NCI-H1105 treated with DMSO at 0.1 percent for 48 hours (cell line): Measurements from ENCODE around the gene RPL36.

Experiments
- DNase-seq: peaks from one replicate; lab custom pipeline; 2025; lab: John Stamatoyannopoulos, UW

RPL36 gene

DNA sequence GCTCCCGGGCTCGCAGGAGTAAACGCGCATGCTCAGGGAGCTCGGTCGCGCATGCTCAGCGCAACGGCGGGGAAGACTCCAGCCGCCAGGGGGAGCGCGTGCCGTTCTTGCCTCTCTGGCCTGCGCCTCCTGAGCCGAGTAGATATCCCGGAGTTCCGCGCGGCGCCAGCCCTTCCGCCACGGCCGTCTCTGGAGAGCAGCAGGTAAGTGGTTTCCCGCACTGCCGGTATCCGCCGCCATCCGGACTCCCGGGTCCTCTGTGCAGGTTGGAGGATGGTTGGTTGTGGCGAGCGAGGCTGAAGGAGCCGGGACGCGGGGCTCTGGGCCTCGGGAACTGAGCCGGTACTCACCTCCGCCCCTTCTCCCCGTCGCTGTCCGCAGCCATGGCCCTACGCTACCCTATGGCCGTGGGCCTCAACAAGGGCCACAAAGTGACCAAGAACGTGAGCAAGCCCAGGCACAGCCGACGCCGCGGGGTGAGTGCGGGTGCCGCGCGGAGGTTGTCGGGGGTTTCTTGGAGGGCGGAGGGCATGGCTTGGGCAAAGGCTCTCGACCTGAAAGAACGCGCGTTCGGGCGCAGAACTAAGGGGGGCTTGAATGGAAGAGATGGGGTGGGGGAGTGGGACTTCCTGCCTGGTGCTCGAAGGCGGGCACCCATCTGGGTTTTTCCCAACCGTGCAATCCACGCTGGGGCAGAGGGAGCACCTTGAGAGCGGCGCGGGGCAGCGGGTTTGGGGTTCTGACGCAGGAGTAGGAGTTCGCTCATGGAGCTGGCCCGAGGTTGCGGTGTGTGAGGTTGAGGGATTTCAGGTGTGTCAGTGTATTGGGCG, at the start of gene RPL36:
Gene RPL36, plus strand, starts transcription at position 171 of the 830 bp plus-strand sequence. Its CDS starts 213 bp downstream, at position 384.
- DNase-seq = peak; percentile 92

DNA sequence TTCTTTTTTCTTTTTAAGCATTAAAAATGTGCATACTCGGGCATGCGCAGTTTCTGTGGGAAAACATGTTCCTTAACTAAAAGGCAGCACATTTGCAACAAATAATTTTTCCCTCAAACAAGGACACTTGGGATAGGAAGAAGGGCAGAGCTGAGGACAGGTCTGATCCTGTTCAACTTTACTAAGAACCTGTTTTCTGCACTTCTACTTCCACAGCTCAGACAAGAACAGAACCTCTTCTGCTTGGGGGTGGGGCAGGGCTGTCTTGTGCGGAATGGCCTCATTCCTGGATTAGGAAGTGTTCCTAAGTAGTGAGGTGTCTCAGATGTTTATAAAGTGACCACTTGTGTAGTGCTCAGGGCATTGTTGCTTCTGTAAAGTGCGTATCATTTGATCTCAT, 48.9 kb upstream of the RPL36 start:
- no peak for DNase-seq

GRCh38 chr19:5642204-5642603, 47.9 kb upstream of the RPL36 start:
- DNase-seq = no peak

DNA sequence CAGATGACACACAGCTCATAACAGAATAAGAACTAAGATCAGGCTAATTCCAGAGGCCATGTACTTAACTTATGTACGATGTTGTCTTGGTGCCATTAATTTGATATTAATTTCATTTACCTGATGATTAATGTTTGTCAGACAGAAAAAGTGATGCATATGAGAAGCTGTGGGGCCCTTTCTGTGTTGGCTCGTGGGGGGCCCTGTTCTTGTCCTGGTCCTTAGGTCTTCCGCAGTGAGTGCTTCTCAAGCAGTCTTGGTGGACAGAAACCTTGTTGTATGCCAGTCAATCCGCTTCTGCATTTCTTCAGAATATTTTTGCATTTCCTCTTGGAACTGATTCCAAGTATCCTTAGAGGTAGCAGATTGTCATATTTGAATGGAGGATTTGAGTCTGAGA, 47.0 kb upstream of the RPL36 start:
- DNase-seq = no peak

DNA sequence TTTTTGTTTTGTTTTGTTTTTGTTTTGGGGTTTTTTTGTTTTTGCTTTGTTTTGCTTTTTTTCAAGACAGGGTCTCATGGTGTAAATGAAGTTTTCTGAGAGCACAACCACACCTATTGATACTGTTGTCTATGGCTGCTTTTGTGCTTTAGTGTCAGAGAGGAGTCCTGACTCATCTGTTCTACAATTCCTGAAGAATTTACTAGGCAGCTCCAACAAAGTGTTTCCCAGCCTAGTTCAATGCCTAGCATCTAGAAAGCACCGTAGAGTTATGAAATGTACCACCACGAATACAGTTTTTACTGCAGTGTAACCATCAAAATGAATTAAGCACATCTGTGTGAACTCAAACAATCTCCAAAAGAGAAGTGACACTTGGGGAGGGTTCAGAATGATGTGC, 46.1 kb upstream of the RPL36 start:
- no peak for DNase-seq

DNA sequence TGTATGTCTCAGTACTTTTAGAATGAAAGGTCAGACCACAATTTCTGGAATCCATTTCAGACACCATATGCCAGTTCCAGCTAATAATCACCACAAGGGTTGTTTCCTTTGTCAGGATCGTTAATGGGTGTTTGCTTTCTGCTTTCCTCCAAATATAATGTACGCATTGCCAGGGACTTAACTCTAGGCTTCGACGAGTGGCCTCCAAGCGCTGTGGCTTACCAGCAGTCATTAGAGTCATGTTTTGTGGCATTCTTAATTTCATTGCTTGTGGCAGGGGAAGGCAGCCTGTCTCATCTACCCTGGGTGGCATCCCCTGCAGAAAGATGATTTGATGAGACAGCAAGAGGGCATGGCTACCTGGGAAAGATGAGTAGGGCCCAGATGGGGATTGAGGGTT, 44.7 kb upstream of the RPL36 start:
- peak; percentile 48 for DNase-seq

DNA sequence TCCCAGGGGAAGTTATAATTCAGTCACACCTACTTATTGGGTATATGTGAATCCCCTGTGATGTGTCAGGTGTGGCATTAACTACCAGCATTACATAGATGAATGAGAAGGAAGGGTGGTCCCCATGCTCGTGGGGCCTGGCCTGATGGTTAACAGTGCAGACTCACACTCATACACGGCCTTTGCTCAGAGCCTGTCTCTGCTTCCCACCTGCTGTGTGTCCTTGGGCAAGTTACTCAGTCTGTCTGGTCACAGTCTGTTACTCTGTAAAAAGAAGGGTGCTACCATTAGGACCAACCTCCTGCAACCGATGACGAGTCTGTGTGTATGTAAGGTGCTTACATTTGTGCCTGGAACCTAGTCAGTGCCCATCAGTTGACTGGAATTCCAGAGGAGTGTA, 43.4 kb upstream of the RPL36 start:
- no peak for DNase-seq

DNA sequence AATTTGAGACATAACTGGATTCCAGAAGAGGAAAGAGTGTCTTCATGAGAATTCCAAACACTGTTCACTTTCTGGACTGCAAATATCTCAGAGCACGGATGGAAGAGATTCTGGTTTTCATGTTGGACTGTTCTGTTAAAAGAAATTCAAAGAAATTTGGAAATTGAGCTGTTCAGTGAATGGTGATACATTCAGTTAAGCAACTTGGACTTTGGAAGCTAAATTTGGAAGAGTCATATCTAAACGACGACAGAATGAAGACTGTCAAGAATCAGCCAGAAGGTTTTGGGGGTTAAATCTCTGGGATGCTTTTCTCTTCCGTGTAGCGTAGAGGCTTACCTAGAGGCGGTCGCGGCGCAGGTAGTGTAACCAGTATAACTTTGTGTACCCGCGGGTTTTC, 41.6 kb upstream of the RPL36 start:
- no peak for DNase-seq

GRCh38 chr19:5651361-5651760, 38.7 kb upstream of the RPL36 start:
- no peak for DNase-seq

DNA sequence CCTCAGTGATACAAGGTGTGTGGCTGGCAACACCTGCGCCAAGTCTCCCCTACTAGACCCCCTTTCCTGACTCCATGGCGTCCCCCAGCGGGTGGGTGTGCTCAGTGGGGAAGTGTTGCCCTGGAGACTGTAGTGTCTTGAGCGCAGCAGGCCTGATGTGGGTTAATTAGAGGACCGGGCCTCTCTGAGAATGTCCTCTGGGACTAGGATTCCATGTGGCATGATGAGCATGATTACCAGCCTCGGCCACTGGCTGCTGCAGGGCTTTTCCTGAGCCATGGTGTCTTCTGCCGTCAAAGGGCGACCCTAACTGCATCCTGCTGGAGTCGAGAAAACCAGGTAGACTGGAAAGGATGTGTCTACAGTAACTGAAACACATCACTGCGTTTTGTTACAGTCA, 37.8 kb upstream of the RPL36 start:
- no peak for DNase-seq

DNA sequence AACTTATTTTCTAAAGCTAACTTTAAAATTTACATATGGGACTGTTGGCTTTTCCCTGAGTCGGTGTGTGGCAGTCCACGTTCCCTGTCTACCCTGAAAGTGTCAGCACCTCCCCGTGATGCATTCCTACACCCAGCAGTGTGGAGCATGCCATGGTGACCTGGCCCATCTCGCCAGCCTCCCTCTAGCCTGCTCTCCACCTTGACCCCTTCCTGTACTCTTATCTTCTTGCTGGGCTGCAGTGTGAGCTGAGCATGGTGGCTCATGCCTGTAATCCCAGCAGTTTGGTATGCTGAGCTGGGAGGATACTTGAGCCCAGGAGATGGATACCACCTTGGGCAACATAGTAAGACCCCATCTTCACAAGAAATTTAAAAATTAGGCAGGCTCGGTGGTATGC, 35.2 kb upstream of the RPL36 start:
- no peak for DNase-seq

DNA sequence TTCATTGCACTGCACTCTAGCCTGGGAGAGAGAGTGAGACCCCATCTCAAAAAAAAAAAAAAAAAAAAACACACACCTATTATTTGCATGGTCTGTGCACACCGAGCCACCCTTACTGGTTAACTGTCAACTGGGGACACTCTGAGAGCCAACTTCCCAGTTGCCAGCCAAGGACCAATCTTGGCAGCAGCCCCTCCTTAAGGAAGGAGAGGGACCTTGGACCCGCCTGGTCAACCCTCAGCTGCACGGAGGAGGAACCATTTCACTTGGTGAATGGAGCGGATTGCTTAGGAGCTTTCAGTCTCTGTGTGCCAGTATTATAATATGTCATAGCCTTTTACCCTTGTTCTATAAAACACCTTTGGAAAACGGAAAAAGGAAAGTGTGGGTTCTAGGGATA, 34.7 kb upstream of the RPL36 start:
- no peak for DNase-seq

DNA sequence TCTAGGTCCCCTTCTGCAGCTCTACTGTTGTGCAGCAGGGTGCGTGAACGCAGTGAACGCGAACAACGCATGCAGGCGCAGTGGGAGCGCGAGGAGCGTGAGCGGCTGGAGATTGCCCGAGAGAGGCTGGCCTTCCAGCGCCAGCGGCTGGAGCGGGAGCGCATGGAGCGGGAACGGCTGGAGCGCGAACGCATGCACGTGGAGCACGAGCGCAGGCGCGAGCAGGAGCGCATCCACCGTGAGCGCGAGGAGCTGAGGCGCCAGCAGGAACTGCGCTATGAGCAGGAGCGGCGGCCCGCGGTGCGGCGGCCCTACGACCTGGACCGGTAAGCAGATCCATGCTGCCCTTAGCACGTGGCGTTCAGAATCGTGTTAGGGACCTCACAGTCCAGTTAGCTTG, 28.6 kb upstream of the RPL36 start:
- no peak for DNase-seq

DNA sequence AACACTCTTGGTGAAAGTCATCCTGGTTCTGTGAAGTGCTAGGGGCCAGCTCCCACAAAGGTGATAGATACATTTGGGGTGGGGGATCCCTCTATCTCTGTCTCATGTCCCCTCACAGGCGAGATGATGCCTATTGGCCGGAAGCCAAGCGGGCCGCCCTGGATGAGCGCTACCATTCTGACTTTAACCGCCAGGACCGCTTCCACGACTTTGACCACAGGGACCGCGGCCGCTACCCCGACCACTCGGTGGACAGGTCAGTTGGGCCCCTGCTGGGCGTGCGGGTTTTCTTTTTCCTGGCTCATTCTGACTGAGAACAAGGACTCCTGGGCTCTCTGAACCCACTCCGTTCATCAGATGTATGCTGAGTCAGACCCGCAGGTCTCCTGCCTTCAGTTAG, 26.2 kb upstream of the RPL36 start:
- DNase-seq = no peak

DNA sequence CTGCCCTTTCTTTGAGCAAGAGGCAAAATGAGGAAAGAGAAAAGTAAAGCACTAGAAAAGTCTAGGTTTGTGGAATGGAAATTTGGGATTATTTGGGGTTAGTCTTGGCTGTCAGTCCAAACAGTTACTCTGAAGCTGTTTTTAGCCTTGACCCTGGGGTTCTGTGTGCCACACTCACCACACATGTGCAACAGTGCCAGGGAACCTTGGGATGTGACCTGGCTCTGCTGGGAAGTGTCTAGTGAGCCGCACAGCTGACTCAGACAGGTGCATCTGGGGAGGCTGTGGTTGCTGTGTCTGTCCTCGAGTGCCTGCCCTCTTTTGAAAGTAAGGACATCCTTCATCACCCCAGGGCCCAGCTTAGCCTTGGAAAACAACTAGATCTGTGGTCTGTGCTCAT, 25.6 kb upstream of the RPL36 start:
- DNase-seq = no peak

DNA sequence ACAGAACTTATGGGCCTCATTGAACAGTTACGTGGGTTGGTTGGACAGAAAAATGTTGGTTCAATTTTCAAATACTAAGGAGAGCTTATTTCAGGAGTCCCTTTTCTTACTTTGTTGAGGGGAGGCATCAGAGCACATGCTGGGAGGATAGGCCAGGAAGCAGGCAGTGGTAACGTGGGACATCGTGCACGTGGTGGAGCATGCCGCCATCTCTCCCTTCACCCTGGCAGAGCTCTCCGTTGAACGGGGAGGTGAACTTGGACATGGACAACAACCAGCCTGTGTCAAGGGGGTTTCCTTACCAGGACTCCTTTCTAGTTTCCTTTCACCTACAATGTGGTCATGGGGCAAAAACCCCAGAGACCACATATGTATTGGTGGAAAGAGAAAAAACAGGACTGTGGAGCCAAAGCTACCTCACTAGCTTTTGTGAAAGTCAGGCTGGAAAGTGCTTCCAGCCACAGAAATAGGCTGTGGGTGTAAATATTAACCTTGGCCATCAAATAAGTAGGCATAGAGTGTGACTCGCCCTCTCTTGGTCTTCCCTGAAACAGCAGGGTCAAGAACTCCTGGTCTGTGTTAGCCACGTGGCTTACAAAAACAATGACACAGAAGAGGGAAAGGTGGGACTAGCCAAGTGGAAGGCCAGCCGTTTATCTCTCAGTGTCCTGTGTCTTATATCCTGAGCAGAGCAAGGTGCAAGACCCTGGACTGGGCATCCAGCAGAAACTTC, 24.1 kb upstream of the RPL36 start:
- DNase-seq = no peak

GRCh38 chr19:5666921-5667610, 23.0 kb upstream of the RPL36 start:
- no peak for DNase-seq

- no peak for DNase-seq
These were observed 22.3 kb upstream of the RPL36 start for GRCh38 chr19:5667751-5668271.

DNA sequence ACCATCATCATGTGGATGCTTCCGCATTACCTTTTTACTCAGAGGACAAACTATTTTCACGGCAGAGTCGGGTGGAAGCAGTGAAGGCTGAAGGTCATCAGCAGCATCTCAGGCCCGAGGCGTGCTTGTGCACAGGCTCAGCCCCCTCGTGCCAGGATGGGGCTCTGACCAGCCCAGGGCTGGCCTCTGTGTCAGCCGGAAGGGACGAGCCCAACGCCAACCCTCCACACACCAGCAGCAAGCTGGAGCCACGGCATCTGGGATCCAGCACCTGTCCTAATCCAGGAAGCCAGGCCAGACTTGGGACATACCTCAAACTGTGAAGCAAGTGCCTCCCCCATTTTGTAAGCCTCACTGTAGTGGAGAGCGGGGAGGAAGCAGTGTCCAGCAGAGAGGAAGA, 20.9 kb upstream of the RPL36 start:
- no peak for DNase-seq

DNA sequence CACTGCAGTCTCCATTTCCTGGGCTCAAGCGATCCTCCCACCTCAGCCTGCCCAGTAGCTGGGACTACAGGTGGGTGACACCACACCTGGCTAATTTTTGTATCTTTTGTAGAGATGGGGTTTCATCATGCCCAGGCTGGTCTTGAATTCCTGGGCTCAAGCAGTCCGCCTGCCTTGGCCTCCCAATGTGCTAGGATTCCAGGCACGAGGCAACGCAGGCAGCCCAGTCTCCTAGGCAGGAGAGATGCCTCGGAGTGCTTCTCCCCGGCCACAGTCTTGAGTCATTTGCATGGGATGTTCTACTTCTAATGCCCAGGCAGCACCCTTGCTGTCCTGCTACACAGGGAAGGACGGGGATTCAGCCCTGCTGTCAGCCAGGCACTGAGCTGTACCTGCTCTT, 18.5 kb upstream of the RPL36 start:
- no peak for DNase-seq

DNA sequence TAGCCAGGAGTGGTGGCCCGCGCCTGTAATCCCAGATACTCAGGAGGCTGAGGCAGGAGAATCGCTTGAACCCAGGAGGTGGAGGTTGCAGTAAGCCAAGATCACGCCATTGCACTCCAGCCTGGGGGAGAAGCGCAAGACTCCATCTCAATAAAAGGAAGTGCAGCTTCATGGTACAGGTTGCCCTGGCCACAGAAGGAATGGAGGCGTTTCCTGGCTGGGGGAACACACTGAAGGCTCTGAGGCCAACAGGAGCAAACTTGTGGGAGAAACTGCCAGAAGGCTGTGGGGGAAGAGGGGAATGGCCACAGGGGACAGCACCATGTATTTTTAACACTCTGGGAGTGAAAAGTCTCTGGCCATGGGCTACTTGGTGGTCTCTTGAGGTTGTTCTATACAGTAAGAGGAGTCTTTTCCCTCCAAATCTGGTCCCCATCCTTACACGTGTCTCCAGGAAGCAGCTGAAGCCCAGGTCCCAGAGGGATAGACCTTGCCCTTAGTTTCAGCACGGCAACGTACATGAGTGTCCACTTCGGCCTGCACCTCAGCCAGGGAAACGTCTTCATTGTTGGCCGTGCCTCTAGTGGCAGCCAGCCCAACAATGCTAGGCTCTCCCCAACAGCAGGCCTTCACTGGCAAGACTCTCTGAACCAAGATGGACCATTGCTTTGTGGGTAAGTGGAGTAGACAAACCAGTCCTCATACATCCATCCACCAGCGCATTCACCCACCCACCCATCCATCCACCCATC, 17.2 kb upstream of the RPL36 start:
- DNase-seq = no peak

- DNase-seq = no peak
These were observed 16.3 kb upstream of the RPL36 start for GRCh38 chr19:5673752-5674151.
